Stimulated activated CD8-positive, alpha-beta memory T cell treated with anti-CD3 and anti-CD28 coated beads, Interleukin-2, amount 100 ng/mL, for 1 hour (primary cell): Measurements from ENCODE around the gene GNB4.

ENCODE experiments used
- DNase-seq, 2 donors: peaks; one replicate each; pipeline ENCODE4 v3.0.0-alpha.2; 2020; ENCODE audit warnings: low read depth in 2 of 2

Gene GNB4

DNA sequence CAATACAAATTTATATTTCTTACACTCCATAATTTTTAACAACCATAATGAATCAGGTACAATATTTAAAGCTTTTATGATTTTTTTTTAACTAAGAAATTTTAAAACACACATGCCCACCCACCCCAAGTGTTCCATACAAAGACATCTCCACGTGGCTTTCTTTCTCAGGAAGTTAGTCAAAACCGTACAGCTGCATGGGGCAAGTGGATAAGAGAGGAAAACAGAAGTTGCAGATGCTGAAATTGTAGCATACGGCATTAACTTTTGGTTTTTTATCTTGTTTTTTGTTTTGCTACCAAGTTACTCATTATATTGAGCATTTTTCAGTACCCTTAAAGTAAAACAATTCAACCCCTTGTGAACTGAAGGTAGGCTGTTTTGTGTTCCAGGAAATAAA lies 14.8 kb downstream of the GNB4 start:
- DNase-seq, result no peak

GRCh38 chr3:179432451-179432850 lies 18.8 kb downstream of the GNB4 start:
- no peak for DNase-seq

GRCh38 chr3:179432021-179432420 lies 19.2 kb downstream of the GNB4 start:
- DNase-seq, result no peak

GRCh38 chr3:179430277-179430870 lies 20.9 kb downstream of the GNB4 start:
- no peak for DNase-seq

GRCh38 chr3:179428876-179429548 lies 22.3 kb downstream of the GNB4 start:
- no peak for DNase-seq

DNA sequence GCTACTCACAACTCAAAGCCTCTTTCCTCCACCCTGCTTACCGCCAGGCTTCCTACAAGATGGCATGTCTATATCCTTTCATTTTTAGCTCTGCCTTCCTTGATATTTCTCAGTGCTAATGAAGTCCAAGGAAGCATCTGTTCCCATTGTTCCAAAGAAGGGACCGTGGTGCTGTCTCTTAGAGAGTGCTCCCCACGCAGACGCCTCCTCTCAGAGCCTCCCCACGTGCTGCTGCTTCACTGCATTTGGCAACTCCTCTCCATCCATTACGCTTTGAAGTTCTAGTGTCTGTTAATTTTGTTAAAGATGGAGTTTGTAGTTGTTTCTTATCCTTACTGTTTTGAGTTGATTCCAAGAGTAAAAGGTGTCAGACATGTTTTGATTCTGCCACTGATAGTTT lies 26.2 kb downstream of the GNB4 start:
- DNase-seq, result no peak

DNA sequence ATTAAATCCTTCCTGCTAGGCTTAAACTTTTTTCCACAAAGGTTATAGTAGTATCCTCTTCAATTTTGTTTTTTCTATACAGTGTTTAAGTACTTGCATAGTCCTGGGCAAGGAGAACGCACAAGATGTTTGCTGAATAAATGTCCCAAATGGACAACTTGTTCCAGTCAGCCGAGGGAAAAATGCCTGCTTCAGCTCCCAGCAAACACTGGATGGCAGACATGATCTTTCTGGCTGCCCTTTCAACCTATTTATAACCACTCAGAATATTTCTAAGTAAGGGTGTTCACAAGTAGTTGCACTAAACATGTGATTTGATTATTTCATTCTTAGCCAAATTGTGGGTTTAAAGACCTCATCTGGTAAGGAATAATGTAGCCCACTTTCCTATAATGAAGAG lies 29.8 kb downstream of the GNB4 start:
- no peak for DNase-seq

GRCh38 chr3:179418610-179419009 lies 32.7 kb downstream of the GNB4 start:
- no peak for DNase-seq

DNA sequence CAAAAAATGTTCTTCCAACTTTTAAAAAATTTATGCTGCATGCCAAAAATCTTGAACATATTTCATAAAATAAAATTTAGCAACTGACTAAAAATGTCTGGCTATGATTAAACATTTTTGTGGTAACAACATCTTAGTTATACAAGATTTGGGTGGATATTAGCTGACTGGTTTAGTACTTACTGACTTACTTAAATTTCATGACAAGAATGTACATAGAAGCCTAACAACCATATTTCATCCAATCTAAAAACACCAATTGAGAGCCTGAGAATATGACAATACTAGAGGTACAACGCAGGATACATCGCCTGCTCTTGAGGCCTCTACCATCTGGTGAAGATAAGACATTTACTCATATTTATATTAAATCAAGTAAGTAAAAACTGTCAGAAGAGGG lies 34.6 kb downstream of the GNB4 start:
- no peak for DNase-seq

- no peak for DNase-seq
These were observed 35.9 kb downstream of the GNB4 start for GRCh38 chr3:179415377-179415776.

DNA sequence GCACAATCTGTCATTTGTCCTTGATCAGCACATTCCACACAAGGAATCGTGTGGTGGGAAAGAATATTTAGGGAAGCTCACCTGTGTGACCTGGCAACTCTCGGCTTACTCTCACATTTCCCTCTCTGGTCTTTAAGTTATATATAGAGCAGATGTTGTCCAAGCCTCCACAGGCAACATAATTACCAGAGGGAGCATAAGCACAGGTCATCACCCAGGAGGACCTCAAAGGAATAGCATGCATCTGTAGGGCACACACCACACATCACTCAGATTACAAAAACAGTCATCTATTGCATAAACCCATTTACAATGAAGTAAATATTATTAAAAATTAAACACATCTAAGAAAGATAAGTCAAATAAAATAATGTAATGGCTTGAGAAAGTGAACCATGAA lies 36.5 kb downstream of the GNB4 start:
- no peak for DNase-seq

- DNase-seq, result no peak
These were observed 40.3 kb downstream of the GNB4 start for GRCh38 chr3:179410999-179411398.

- DNase-seq, result no peak
These were observed 40.9 kb downstream of the GNB4 start for GRCh38 chr3:179410331-179410730.

DNA sequence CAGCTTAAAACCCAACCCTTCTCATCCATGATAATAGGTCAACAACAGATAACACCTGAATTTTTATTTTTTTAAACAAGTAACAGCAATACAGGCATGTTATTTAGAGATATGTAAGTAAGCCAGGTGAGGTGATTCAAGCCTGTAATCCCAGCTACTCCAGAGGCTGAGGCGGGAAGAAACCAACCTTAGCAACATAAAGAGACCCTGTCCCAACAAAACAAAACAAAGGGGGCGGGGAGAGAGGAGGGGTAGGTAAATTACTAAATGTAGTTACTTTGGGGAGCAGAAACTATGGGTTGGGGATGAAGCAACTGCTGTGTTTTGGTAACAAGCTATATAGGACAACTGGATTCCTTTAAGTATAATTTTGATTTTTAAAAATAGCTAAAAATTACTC lies 47.0 kb downstream of the GNB4 start:
- no peak for DNase-seq

DNA sequence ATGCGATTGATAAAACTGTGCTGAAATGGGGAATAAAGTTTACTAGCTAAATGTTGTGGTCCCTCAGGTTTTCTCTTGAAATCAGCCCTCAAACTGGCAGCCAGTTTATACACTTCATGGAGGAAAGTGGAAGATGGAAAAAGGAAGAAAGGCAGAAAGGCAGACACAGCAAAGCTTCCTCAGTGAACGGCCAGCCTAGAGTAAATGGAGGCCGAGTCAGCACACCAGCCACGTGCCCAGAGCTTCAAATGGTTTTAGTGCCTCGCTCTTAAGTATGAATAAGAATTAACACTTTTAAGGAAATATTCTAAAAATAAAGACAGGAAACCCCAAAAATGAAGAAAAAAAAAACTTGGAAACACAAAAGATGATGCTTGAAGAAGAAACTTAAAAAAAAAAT lies 48.3 kb downstream of the GNB4 start:
- DNase-seq, result no peak

DNA sequence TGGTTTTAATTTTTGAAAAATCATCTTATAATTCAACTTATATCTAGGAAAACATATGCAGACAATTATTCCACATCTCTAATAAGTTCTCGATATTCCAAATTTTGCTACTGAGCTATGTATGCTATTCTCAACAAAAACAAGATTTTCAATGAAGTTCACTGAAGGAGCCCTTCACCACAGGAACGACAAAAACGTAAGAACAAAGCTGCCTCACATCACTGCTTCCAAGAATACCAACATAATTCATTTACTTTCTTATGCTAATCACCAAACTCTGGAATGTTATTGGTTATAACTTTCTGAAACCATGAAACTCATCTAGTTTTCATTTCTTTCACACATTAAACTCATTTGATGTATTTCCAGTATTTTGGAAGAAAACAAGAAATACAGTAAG lies 49.7 kb downstream of the GNB4 start:
- no peak for DNase-seq

- no peak for DNase-seq
These were observed 52.6 kb downstream of the GNB4 start for GRCh38 chr3:179398574-179399231.

DNA sequence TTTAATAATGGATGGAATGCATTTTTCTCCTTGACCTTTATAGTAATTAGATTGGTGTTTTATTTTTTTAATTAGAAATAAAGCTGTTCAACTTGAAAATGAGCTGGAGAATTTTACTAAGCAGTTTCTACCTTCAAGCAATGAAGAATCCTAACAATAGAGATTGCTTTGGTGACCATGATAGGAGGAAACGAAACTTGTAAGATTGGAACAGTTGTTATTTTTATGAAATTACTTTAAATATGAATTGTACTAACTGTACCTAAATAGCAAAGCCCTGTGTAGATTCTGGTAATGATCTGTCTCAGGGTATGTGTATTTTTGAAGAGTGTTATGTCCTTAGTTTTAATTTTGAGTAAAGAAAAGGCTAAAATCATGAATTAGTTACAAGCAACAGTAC lies 59.4 kb downstream of the GNB4 start:
- no peak for DNase-seq

DNA sequence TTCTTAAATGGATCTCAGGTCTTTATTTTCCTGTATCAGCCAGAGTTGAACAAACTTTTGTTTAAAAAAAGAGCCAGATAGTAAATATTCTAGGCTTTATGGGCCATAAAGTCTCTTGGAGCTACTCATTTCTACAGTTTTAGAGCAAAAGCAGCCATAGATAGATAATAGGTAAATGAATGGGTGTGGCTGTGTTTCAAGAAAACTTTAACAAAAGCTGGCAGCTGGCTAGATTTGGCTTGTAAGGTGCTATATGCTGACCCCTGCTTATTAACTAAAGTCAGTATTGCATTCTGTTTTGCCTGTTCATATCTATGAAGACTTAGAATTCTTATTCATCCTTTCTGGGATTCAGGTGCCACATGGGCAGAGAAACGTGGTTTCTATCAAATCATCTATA lies 74.8 kb downstream of the GNB4 start:
- DNase-seq, result no peak

- DNase-seq, result no peak
These were observed 75.9 kb downstream of the GNB4 start for GRCh38 chr3:179375091-179375999.

GRCh38 chr3:179373938-179374337 lies 77.3 kb downstream of the GNB4 start:
- DNase-seq, result no peak

GRCh38 chr3:179369621-179370020 lies 81.6 kb downstream of the GNB4 start:
- DNase-seq, result no peak
